Stimulated activated effector memory CD8-positive, alpha-beta T cell treated with anti-CD3 and anti-CD28 coated beads, Interleukin-12 subunit alpha, Interleukin-12 subunit beta, amount 100 ng/mL, for 72 hours (primary cell): ENCODE measurements around the gene MCM9.

ENCODE experiments used
- ATAC-seq: fragments of 150-1000 bp; cut with Tn5 transposase; 2 replicates; pipeline ENCODE4 v1.10.0; 2021
- DNase-seq, 2 donors: peaks; one replicate each; pipeline ENCODE4 v3.0.0; 2021 to 2022; ENCODE audit warnings: low spot score in 2 of 2
- H3K27ac Mint-ChIP-seq: one replicate; pipeline ENCODE4 v1.8.0; 2022; ENCODE audit warnings: mild to moderate bottlenecking, mixed read lengths
- H3K36me3 Mint-ChIP-seq: one replicate; pipeline ENCODE4 v1.8.0; 2022; ENCODE audit warnings: mild to moderate bottlenecking, mixed read lengths
- H3K4me1 Mint-ChIP-seq: one replicate; pipeline ENCODE4 v1.8.0; 2022; ENCODE audit warnings: mixed read lengths
- H3K4me3 Mint-ChIP-seq: one replicate; pipeline ENCODE4 v1.8.0; 2022; ENCODE audit warnings: mild to moderate bottlenecking, mixed read lengths
- H3K9me3 Mint-ChIP-seq: one replicate; pipeline ENCODE4 v1.8.0; 2022; ENCODE audit warnings: mixed read lengths

Gene MCM9

DNA sequence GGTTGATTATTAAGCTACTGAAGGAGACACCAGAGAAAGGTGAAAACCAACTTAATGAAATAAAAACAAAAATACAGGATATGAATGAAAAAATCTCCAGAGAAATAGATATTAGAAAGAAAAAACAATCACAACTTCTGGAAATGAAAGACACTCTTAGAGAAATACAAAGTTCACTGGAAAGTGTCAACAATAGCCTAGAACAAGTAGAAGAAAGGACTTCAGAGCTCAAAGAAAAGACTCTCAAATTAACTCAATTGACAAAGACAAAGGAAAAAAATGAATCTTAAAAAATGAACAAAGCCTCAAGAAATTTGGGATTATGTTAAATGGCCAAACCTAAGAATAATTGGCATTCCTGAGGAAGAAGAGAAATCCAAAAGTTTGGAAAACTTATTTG is 10.3 kb upstream of the MCM9 start:
- H3K9me3 Mint-ChIP-seq, result peaks cover 33% of the 10 kb centered on the region
- ATAC-seq, result no peak
- H3K4me1 Mint-ChIP-seq, result no peaks in the 10 kb centered on the region
- H3K27ac Mint-ChIP-seq, result no peak overlapping the region
- DNase-seq, result no peak
- no peak overlapping the region for H3K4me3 Mint-ChIP-seq
- no peaks in the 10 kb centered on the region for H3K36me3 Mint-ChIP-seq

DNA sequence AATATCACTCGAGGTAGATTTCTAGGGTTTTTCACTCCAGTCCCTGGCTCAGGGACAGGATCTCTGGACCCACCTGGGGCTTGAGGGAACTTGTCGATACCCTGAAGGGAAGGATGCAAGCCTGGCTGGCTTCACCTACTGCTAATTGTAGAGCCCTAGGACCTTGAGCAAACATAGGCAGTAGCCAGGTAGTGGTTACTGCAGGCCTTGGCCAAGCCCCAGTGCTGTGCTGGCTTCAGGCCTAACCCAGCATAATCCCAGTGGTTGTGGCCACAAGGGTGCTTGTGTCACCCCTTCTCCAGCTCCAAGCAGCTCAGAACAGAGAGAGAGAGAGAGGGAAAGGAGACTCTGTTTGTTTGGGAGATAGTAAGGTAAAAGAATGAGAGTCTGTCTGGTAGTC is 5.8 kb upstream of the MCM9 start:
- H3K36me3 Mint-ChIP-seq, result no peaks in the 10 kb centered on the region

DNA sequence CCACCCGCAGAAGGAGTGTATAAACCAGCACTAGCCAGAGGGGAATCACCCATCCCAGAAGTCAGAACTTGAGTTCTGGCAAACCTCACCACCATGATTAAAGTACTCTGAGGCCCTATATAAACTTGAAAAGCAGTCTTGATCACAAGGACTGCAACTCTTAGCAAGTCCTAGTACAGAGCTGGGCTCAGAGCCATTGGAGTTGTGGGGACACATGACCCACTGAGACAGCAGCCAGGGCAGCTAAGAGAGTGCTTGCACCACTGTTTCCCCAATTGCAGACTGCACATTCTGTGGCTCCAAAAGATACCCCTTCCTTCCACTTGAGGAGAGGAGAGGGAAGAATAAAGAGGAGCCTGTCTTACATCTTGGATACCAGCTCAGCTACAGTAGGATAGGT is 4.7 kb upstream of the MCM9 start:
- no peak for DNase-seq
- no peak for ATAC-seq
- Mint-ChIP-seq H3K4me1 (peaks cover 18% of the 10 kb centered on the region), H3K4me3 (no peak overlapping the region), H3K9me3 (peaks cover 23% of the 10 kb centered on the region), H3K36me3 (peaks cover 1% of the 10 kb centered on the region), H3K27ac (no peak overlapping the region)

More for the DNA sequence above, 5.8 kb upstream of the MCM9 start:
- peaks cover 15% of the 10 kb centered on the region for H3K4me1 Mint-ChIP-seq
- H3K4me3 Mint-ChIP-seq, result no peak overlapping the region
- no peak overlapping the region for H3K27ac Mint-ChIP-seq
- ATAC-seq, result no peak
- no peak for DNase-seq
- H3K9me3 Mint-ChIP-seq, result peaks cover 31% of the 10 kb centered on the region

GRCh38 chr6:118935978-118936703 is 1.2 kb upstream of the MCM9 start:
- Mint-ChIP-seq H3K36me3 (peaks cover 35% of the 10 kb centered on the region), H3K9me3 (peaks cover 3% of the 10 kb centered on the region), H3K4me1 (peaks cover 25% of the 10 kb centered on the region), H3K4me3 (peak overlapping the region; percentile 84), H3K27ac (no peak overlapping the region)
- no peak for DNase-seq
- ATAC-seq, result no peak

DNA sequence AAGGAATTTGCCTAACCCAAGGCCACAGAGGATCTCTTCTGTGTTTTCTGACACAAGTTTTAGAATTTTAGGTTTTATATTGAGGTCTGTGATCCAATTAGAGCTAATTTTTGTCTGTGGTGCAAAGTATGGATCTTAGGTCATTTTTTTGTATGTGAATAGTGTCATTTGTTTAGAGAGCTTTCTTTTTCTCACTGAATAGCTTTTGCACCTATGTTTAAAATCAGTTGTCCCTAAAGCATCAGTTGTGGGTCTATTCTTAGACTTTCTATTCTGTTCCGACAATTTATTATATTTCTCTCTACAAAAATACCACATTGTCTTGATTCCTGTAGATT is 341 bp upstream of the MCM9 start:
- H3K4me1 Mint-ChIP-seq, result peaks cover 25% of the 10 kb centered on the region
- peak overlapping the region; percentile 94 for H3K27ac Mint-ChIP-seq
- ATAC-seq (no peak), DNase-seq (no peak)
- peaks cover 44% of the 10 kb centered on the region for H3K36me3 Mint-ChIP-seq
- peak overlapping the region; percentile 84 for H3K4me3 Mint-ChIP-seq
- H3K9me3 Mint-ChIP-seq, result peaks cover 3% of the 10 kb centered on the region

- DNase-seq (no peak), ATAC-seq (no peak)
- Mint-ChIP-seq H3K4me1 (peaks cover 25% of the 10 kb centered on the region), H3K4me3 (peak overlapping the region; percentile 84), H3K27ac (peak overlapping the region; percentile 94), H3K9me3 (peaks cover 3% of the 10 kb centered on the region), H3K36me3 (peaks cover 54% of the 10 kb centered on the region)
Measured at GRCh38 chr6:118933855-118934460, 1.0 kb downstream of the MCM9 start.

DNA sequence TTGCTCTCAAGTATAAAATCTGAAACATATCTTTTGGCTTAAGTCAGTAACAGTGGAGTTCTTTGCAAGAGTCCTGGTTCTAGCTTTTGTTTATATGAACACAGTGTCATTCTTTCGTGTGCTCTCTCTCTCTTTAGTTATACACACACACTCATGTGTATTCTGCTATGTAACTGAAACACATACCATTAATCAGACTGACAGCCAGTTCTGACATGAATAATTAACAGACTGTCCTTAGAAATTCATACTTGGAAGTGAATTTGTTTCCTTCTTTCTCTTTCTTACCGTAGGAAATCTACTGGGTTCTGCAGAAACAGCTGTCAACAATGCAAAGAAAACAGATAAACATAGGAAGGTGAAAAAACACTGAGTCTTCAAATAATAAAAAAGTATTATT is 2.5 kb downstream of the MCM9 start:
- H3K4me3 Mint-ChIP-seq, result no peak overlapping the region

GRCh38 chr6:118931436-118931835 is 3.5 kb downstream of the MCM9 start:
- no peak overlapping the region for H3K27ac Mint-ChIP-seq

More for the DNA sequence above, 2.5 kb downstream of the MCM9 start:
- Mint-ChIP-seq H3K36me3 (peaks cover 69% of the 10 kb centered on the region), H3K9me3 (peaks cover 3% of the 10 kb centered on the region), H3K27ac (no peak overlapping the region), H3K4me1 (peaks cover 25% of the 10 kb centered on the region)
- DNase-seq (no peak), ATAC-seq (no peak)

GRCh38 chr6:118930680-118931079 is 4.3 kb downstream of the MCM9 start:
- ATAC-seq (no peak), DNase-seq (no peak)
- no peaks in the 10 kb centered on the region for H3K9me3 Mint-ChIP-seq
- no peak overlapping the region for H3K27ac Mint-ChIP-seq
- H3K4me3 Mint-ChIP-seq, result no peak overlapping the region
- peaks cover 13% of the 10 kb centered on the region for H3K4me1 Mint-ChIP-seq
- H3K36me3 Mint-ChIP-seq, result peaks cover 85% of the 10 kb centered on the region

More at GRCh38 chr6:118931436-118931835, 3.5 kb downstream of the MCM9 start:
- peaks cover 77% of the 10 kb centered on the region for H3K36me3 Mint-ChIP-seq
- H3K9me3 Mint-ChIP-seq, result no peaks in the 10 kb centered on the region
- no peak overlapping the region for H3K4me3 Mint-ChIP-seq
- DNase-seq, result no peak
- peaks cover 17% of the 10 kb centered on the region for H3K4me1 Mint-ChIP-seq
- no peak for ATAC-seq

DNA sequence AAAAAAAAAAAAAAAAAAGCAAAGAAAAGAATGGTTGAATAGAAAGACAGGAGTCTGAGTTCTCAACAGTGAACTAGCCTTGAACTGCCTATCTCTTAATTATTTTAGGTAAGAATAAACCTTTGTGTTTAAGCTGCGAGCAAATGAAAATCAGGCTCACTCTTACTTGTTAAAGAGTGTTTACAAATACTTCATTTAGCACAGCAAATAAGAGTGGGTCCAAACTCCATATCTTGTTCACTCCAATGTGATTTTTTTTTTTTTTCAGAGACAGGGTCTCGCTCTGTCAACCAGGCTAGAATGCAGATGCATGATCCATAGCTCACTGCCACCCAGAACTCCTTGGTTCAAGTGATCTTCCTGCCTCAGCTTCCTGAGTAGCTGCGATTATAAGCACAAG is 11.9 kb downstream of the MCM9 start:
- Mint-ChIP-seq H3K36me3 (peaks cover 90% of the 10 kb centered on the region), H3K27ac (no peak overlapping the region), H3K4me3 (no peak overlapping the region), H3K9me3 (no peaks in the 10 kb centered on the region), H3K4me1 (peaks cover 4% of the 10 kb centered on the region)
- ATAC-seq, result no peak
- no peak for DNase-seq

- ATAC-seq (peak; percentile 24), DNase-seq (no peak)
- peaks cover 91% of the 10 kb centered on the region for H3K36me3 Mint-ChIP-seq
- no peak overlapping the region for H3K27ac Mint-ChIP-seq
- peaks cover 2% of the 10 kb centered on the region for H3K4me1 Mint-ChIP-seq
- no peak overlapping the region for H3K4me3 Mint-ChIP-seq
- H3K9me3 Mint-ChIP-seq, result no peaks in the 10 kb centered on the region
Measured at GRCh38 chr6:118921084-118921483, 13.9 kb downstream of the MCM9 start.

GRCh38 chr6:118918329-118918725 is 16.6 kb downstream of the MCM9 start:
- no peaks in the 10 kb centered on the region for H3K4me1 Mint-ChIP-seq
- peaks cover 81% of the 10 kb centered on the region for H3K36me3 Mint-ChIP-seq
- DNase-seq, result no peak
- no peak overlapping the region for H3K4me3 Mint-ChIP-seq
- H3K9me3 Mint-ChIP-seq, result no peaks in the 10 kb centered on the region
- ATAC-seq, result no peak
- peak overlapping the region; percentile 76 for H3K27ac Mint-ChIP-seq

- no peak overlapping the region for H3K4me3 Mint-ChIP-seq
- DNase-seq (no peak), ATAC-seq (no peak)
- H3K36me3 Mint-ChIP-seq, result peaks cover 81% of the 10 kb centered on the region
- no peaks in the 10 kb centered on the region for H3K9me3 Mint-ChIP-seq
- H3K27ac Mint-ChIP-seq, result peak overlapping the region; percentile 76
- no peaks in the 10 kb centered on the region for H3K4me1 Mint-ChIP-seq
Measured at GRCh38 chr6:118917546-118918328, 17.2 kb downstream of the MCM9 start.

DNA sequence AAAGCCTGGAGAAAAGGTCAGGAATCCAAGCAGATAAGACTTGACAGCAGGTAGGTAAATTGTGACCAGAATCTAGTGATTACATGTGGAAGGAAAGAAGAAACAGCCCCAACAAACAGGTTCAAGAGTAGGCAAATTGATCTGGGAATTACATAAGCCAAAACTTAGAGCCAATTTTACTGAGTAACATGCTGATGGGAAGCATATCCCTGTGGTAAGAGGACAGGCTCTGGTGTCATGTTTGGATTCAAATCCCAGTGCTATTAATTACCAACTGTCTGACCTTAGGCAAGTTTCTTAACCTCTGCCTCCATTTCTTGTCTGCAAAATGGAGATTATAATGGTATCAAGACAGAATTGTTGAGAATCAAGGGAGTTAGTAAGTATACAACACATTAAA is 20.4 kb downstream of the MCM9 start:
- Mint-ChIP-seq H3K36me3 (peaks cover 81% of the 10 kb centered on the region), H3K4me3 (no peak overlapping the region), H3K27ac (peak overlapping the region; percentile 19), H3K4me1 (no peaks in the 10 kb centered on the region), H3K9me3 (no peaks in the 10 kb centered on the region)
- no peak for ATAC-seq
- no peak for DNase-seq

DNA sequence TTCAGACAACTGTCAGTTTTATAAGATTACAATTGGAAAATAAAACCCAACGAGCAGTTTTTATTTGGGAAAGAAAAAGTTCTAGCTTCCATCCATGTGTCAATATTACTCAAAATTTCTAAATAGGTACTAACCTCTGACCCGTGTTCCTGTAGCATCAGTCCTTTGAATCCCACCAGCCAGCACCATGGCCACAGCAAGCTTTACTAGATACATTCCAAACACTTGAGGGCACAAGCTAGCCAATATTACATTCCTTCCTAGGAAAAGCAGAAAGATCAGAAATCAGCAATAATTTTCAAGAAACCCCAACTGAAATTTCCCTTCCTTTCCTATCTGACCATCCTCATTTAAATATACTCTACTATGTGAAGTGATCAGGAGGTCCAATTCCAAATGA is 21.8 kb downstream of the MCM9 start:
- DNase-seq (no peak), ATAC-seq (no peak)
- no peak overlapping the region for H3K27ac Mint-ChIP-seq
- H3K36me3 Mint-ChIP-seq, result peaks cover 87% of the 10 kb centered on the region
- no peaks in the 10 kb centered on the region for H3K9me3 Mint-ChIP-seq
- H3K4me3 Mint-ChIP-seq, result no peak overlapping the region
- no peaks in the 10 kb centered on the region for H3K4me1 Mint-ChIP-seq

DNA sequence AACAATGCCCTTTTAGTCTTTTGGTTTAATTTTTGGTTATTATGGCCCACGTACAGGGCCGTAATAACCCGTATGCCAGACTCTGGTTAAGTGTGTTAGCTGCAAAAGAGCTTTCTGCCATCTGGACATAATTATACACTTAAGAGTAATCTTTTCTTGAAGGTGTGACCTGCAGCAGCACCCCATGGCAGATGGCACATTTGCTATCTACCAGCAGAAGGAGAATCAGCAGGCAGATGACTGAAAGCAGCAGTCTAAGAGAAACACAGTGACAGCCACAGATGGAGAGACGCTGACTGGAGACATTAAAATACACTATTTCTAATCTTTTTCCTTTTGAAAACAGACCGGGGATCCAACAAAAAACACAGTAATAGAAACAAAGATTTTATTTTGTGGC is 22.3 kb downstream of the MCM9 start:
- Mint-ChIP-seq H3K9me3 (no peaks in the 10 kb centered on the region), H3K4me3 (no peak overlapping the region), H3K36me3 (peaks cover 88% of the 10 kb centered on the region), H3K4me1 (no peaks in the 10 kb centered on the region), H3K27ac (no peak overlapping the region)
- no peak for ATAC-seq
- DNase-seq, result no peak
